ENCODE results near the gene PCYT1B.

DNA sequence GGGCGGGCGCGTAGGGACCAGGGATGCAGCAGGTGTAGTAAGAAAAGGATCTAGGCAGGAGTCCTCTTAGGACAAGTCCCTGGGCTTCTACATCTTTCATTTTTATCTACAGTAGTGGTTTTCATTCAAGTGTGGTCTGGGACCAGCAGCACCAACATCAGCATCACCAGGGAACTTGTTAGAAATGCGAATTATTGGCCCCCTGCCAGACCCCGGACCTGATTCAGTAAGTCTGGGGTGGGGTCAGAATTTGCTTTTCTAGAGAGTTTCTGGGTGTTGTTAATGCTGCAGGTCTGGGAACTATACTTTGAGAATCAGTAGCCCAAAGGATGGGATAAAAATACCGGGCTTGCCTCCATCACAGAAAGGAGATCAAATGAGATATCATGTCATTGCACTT lies 1.3 kb upstream of the PCYT1B start:
- no peak for TF ChIP-seq POLR2A (IDR thresholded peaks at IDR 0.05)
- TF ChIP-seq CTCF (IDR thresholded peaks at IDR 0.05): no peak
- no peak for TF ChIP-seq EP300 (IDR thresholded peaks at IDR 0.05)
